Parathyroid adenoma (tissue), 2 donors: ENCODE data around the gene PTPRH.
"Not testable (repeated sequence)": the region's sequence is repeated elsewhere in the genome, so short reads cannot be mapped to it uniquely, and the experiment has no call there.

ENCODE experiments used
- H2AFZ ChIP-seq: fragments of 300-600 bp; sonication (generic); one replicate; pipeline ENCODE4 v1.7.0; 2017; ENCODE audit warnings: antibody characterized with exemption, mild to moderate bottlenecking
- H3K27ac ChIP-seq: fragments of 300-600 bp; sonication (generic); one replicate; pipeline ENCODE4 v1.7.0; 2017
- H3K27me3 ChIP-seq: fragments of 300-600 bp; sonication (generic); one replicate; pipeline ENCODE4 v1.7.0; 2017; ENCODE audit warnings: low read length; ENCODE audit not compliant: control insufficient read depth, insufficient read depth
- H3K36me3 ChIP-seq: fragments of 300-600 bp; sonication (generic); one replicate; pipeline ENCODE4 v1.7.0; 2017; ENCODE audit warnings: low read length; ENCODE audit not compliant: control insufficient read depth, insufficient read depth
- H3K4me1 ChIP-seq: fragments of 300-600 bp; sonication (generic); one replicate; pipeline ENCODE4 v1.7.0; 2017; ENCODE audit warnings: control low read depth
- H3K4me2 ChIP-seq: fragments of 300-600 bp; sonication (generic); one replicate; pipeline ENCODE4 v1.7.0; 2017; ENCODE audit warnings: low read length
- H3K4me3 ChIP-seq: fragments of 300-600 bp; sonication (generic); one replicate; pipeline ENCODE4 v1.7.0; 2017; ENCODE audit warnings: low read depth, low read length
- H3K79me2 ChIP-seq: fragments of 300-600 bp; sonication (generic); one replicate; pipeline ENCODE4 v1.7.0; 2017; ENCODE audit warnings: control low read depth
- H3K9ac ChIP-seq: fragments of 300-600 bp; sonication (generic); one replicate; pipeline ENCODE4 v1.7.0; 2017; ENCODE audit warnings: mild to moderate bottlenecking
- H3K9me3 ChIP-seq: fragments of 300-600 bp; sonication (generic); one replicate; pipeline ENCODE4 v1.7.0; 2017; ENCODE audit warnings: low read length; ENCODE audit not compliant: control insufficient read depth
- TF ChIP-seq, protein P1 (sequence below): fragments of 300-600 bp; sonication (generic); IDR thresholded peaks from one replicate; pipeline ENCODE4 v1.7.0; 2017; ENCODE audit warnings: antibody characterized with exemption, mild to moderate bottlenecking
- donor health status: primary hyperparathyroidism.

PTPRH gene

GRCh38 chr19:55212447-55212846 lies 3.1 kb upstream of the PTPRH start:
- peak overlapping the region; percentile 13 for H2AFZ ChIP-seq
- H3K4me3 ChIP-seq: no peak overlapping the region
- no peak overlapping the region for H3K9ac ChIP-seq
- H3K36me3 ChIP-seq: no peaks in the 10 kb centered on the region
- no peaks in the 10 kb centered on the region for H3K9me3 ChIP-seq
- H3K27ac ChIP-seq: no peak overlapping the region
- H3K79me2 ChIP-seq: no peaks in the 10 kb centered on the region
- no peaks in the 10 kb centered on the region for H3K4me1 ChIP-seq
- H3K27me3 ChIP-seq: peaks cover 2% of the 10 kb centered on the region
- TF ChIP-seq, protein P1, sequence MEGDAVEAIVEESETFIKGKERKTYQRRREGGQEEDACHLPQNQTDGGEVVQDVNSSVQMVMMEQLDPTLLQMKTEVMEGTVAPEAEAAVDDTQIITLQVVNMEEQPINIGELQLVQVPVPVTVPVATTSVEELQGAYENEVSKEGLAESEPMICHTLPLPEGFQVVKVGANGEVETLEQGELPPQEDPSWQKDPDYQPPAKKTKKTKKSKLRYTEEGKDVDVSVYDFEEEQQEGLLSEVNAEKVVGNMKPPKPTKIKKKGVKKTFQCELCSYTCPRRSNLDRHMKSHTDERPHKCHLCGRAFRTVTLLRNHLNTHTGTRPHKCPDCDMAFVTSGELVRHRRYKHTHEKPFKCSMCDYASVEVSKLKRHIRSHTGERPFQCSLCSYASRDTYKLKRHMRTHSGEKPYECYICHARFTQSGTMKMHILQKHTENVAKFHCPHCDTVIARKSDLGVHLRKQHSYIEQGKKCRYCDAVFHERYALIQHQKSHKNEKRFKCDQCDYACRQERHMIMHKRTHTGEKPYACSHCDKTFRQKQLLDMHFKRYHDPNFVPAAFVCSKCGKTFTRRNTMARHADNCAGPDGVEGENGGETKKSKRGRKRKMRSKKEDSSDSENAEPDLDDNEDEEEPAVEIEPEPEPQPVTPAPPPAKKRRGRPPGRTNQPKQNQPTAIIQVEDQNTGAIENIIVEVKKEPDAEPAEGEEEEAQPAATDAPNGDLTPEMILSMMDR: peak; percentile 92
- no peak overlapping the region for H3K4me2 ChIP-seq

GRCh38 chr19:55209693-55210472 lies 582 bp upstream of the PTPRH start:
- H3K27ac ChIP-seq: no peak overlapping the region
- no peaks in the 10 kb centered on the region for H3K36me3 ChIP-seq
- H3K27me3 ChIP-seq: peaks cover 2% of the 10 kb centered on the region
- no peaks in the 10 kb centered on the region for H3K9me3 ChIP-seq
- H3K4me3 ChIP-seq: no peak overlapping the region
- H2AFZ ChIP-seq: no peak overlapping the region
- H3K4me2 ChIP-seq: no peak overlapping the region
- TF ChIP-seq, protein P1: no peak
- no peak overlapping the region for H3K9ac ChIP-seq
- H3K79me2 ChIP-seq: no peaks in the 10 kb centered on the region
- peaks cover 8% of the 10 kb centered on the region for H3K4me1 ChIP-seq

- H3K4me2 ChIP-seq: no peak overlapping the region
- no peaks in the 10 kb centered on the region for H3K27me3 ChIP-seq
- no peak overlapping the region for H3K4me3 ChIP-seq
- no peaks in the 10 kb centered on the region for H3K36me3 ChIP-seq
- no peak overlapping the region for H3K27ac ChIP-seq
- peak overlapping the region; percentile 77 for H2AFZ ChIP-seq
- H3K79me2 ChIP-seq: no peaks in the 10 kb centered on the region
- no peaks in the 10 kb centered on the region for H3K9me3 ChIP-seq
- peak overlapping the region; percentile 67 for H3K9ac ChIP-seq
- TF ChIP-seq, protein P1: no peak
- H3K4me1 ChIP-seq: peaks cover 8% of the 10 kb centered on the region
These were observed 2.4 kb downstream of the PTPRH start for GRCh38 chr19:55206664-55207500.

GRCh38 chr19:55202199-55202598 lies 7.1 kb downstream of the PTPRH start:
- not testable (repeated sequence) for H3K27ac ChIP-seq, H3K27me3 ChIP-seq, H3K9ac ChIP-seq, H3K4me1 ChIP-seq, H3K79me2 ChIP-seq, H3K9me3 ChIP-seq, H3K4me2 ChIP-seq, H3K4me3 ChIP-seq, H3K36me3 ChIP-seq, H2AFZ ChIP-seq
- TF ChIP-seq, protein P1: peak; percentile 10
